ENCODE measurements around the gene SACM1L. TPM values are rescaled to one million over a fixed set of nuclear protein-coding genes. Genes with fewer than 3 reads are reported as not detected.

The SACM1L gene
- 26.4 and 35.5 TPM in 2 replicates for polyA plus RNA-seq (2011; rRNA removed)
- polyA minus RNA-seq (2011; rRNA and poly(A)+ RNA removed): 33.8 and 48.1 TPM in 2 replicates

GRCh38 chr3:45688882-45689786 is at the start of gene SACM1L:
TSS of gene SACM1L (plus strand) at chr3:45689396. CDS start at chr3:45689466, 70 bp downstream.
- DNase-seq (ENCODE audit: low read depth, low spot score): peak; percentile 97
- peak within 1 kb of the TSS; percentile 66 for H3K4me3 ChIP-seq (ENCODE audit: low read depth, low read length)
- no peaks in the 10 kb centered on the region; the same call in 1 of the 2 replicates for H3K9me3 ChIP-seq (ENCODE audit: control insufficient read depth, insufficient read depth, low read length)
- H3K27ac ChIP-seq (ENCODE audit: low read depth, low read length): peak within 1 kb of the TSS; percentile 85
- TF ChIP-seq CTCF (IDR thresholded peaks at IDR 0.05; ENCODE audit: low read depth, low read length): no peak
- ChIA-PET POLR2A (interaction anchor here (0.6 to 2.2 kb wide), 2 partner anchors 29 to 1288 kb away, joined by 6 to 20 read pairs; no protein-coding TSS in a partner anchor), CTCF (interaction anchor here (0.9 to 4.1 kb wide), 7 partner anchors 10 to 390 kb away, joined by 3 to 27 read pairs (median 5); no protein-coding TSS in a partner anchor)
- H3K27me3 ChIP-seq (ENCODE audit: control insufficient read depth, insufficient read depth, low read length): no peaks in the 10 kb centered on the region

GRCh38 chr3:45640091-45640507 is 49.1 kb upstream of the SACM1L start:
- Histone ChIP-seq H3K9me3 (ENCODE audit: control insufficient read depth, insufficient read depth, low read length) (no peaks in the 10 kb centered on the region), H3K27me3 (ENCODE audit: control insufficient read depth, insufficient read depth, low read length) (no peaks in the 10 kb centered on the region), H3K27ac (ENCODE audit: low read depth, low read length) (no peak overlapping the region), H3K4me3 (ENCODE audit: low read depth, low read length) (no peak overlapping the region)
- POLR2A ChIA-PET: no interaction called here
- no peak for TF ChIP-seq CTCF (IDR thresholded peaks at IDR 0.05; ENCODE audit: low read depth, low read length)
- DNase-seq (ENCODE audit: low read depth, low spot score): no peak
- CTCF ChIA-PET: interaction anchor here (3.2 kb wide), 1 partner anchor 20 kb away, joined by 13 read pairs; no protein-coding TSS in a partner anchor

GRCh38 chr3:45640724-45641361 is 48.4 kb upstream of the SACM1L start:
- Histone ChIP-seq H3K9me3 (ENCODE audit: control insufficient read depth, insufficient read depth, low read length) (no peaks in the 10 kb centered on the region), H3K4me3 (ENCODE audit: low read depth, low read length) (no peak overlapping the region), H3K27ac (ENCODE audit: low read depth, low read length) (no peak overlapping the region), H3K27me3 (ENCODE audit: control insufficient read depth, insufficient read depth, low read length) (no peaks in the 10 kb centered on the region)
- TF ChIP-seq CTCF (IDR thresholded peaks at IDR 0.05; ENCODE audit: low read depth, low read length): no peak
- ChIA-PET CTCF (interaction anchor here (3.2 kb wide), 1 partner anchor 19 kb away, joined by 13 read pairs; no protein-coding TSS in a partner anchor), POLR2A (no interaction called here)
- DNase-seq (ENCODE audit: low read depth, low spot score): no peak

GRCh38 chr3:45641756-45642155 is 47.4 kb upstream of the SACM1L start:
- Histone ChIP-seq H3K27me3 (ENCODE audit: control insufficient read depth, insufficient read depth, low read length) (no peaks in the 10 kb centered on the region), H3K27ac (ENCODE audit: low read depth, low read length) (peak overlapping the region; percentile 4), H3K4me3 (ENCODE audit: low read depth, low read length) (no peak overlapping the region), H3K9me3 (ENCODE audit: control insufficient read depth, insufficient read depth, low read length) (no peaks in the 10 kb centered on the region)
- ChIA-PET CTCF (interaction anchor here (0.5 to 3.2 kb wide), 5 partner anchors 14 to 1682 kb away, joined by 3 to 13 read pairs (median 6); no protein-coding TSS in a partner anchor), POLR2A (interaction anchor here (0.9 to 1.7 kb wide), 2 partner anchors 11 to 18 kb away, joined by 4 read pairs; no protein-coding TSS in a partner anchor)
- no peak for TF ChIP-seq CTCF (IDR thresholded peaks at IDR 0.05; ENCODE audit: low read depth, low read length)
- no peak for DNase-seq (ENCODE audit: low read depth, low spot score)

All from AG04450 (cell line).